Cerebellar nuclear complex (tissue), 1 donor: ENCODE results near the gene RASSF3.

Experiments
- DNase-seq, 2 experiments: peaks; one replicate each; lab custom pipeline; 2025; lab: John Stamatoyannopoulos, UW

Gene RASSF3

DNA sequence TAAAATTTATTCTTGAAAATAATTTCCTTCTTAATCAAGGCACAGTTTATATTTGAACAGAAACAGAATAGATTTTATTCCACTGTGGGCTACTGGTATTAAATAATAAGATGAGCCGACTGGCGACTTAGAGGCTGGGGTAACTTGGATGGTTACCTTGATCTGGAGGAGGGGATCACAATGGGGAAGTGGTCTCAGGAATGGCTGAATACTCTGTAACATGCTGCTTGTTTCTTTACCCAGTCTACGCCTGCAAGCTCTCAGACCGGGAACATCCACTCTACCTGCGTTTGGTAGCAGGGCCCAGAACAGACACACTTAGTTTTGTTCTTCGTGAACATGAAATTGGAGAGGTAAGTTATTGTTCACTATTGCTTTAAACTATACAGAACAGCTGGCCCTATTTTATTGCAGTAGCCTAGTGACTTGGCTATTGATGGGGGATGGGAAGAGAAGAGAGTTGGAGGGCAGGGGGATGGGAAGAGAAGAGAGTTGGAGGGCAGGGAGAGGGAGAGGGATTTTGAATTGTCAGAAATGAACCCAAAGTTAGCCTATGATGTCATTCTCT lies 81.0 kb downstream of the RASSF3 start:
- no peak for DNase-seq

DNA sequence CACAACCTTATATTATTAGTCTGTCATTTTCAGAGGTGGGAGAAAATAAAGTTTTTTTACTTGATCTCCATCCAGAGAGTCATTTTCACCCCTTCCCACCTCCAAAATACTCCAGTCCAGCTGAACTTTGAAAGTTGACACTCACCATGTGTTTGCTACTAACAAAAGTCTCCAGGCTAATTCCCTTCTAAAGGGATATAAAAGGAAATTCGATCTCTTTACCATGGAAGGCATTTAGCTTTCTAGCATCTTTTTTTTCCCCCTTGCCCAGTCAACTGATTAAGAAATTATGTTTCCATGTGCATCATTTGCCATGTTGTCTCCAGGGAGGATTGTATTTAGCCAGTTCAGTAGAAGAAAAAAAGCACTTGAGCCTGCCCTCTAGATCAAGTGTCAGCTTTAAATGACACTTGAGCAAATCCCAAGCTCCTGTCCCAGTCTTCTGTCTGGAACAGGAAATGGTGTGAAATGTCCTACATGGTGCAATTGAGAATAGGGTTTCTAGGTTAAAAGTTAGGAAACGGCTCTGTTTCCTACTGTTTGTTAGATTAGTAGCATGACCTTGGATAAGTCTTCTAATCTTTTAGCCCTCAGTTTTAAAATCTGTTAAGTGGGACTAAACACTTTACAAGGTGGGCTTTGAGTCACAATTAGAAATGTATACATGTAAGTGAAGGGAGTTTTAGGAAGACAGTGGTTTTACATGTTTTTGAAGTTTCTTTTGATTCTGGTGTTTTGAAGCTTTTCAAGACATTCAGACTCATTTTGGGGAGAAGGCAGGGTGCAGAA lies 81.7 kb downstream of the RASSF3 start:
- DNase-seq, result no peak

DNA sequence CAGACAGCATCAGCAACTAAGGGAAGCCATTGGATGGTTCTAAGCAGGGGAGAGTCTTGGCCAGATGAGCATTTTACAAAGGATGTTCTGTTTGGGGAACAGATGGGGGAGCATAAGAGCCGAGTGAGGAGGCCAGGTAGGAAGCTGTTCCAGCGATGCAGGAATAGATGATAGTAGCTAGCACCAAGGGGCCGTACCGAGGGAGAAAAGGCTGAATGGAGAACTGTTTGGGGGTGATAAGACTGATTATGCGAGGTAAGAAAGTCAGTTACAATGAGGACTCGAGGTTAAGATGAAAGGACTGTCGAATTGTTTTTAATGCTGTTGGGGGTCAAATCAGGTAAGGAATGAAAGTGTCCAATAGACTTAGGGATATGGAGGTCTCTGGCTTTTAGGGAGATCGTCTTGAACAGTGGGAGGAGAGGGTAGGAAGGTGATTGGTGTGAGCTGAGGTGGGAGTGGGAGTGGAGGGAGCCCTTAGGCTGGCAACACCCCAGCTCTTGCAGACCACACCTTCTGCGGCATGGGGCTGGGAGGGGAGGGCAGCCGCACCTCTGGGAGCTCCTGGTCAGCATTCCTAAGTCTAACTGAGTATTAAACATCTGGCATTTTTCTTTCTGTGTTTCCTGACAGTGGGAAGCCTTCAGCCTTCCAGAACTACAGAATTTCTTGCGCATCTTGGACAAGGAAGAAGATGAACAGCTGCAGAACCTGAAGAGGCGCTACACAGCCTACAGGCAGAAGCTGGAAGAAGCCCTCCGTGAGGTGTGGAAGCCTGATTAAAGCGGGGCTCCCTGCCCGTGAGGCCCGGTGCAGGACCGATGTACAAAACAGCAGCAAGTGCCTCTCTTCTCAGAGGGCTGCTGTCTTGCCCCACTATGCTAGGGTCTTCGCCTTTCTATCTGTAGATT lies 84.1 kb downstream of the RASSF3 start:
- DNase-seq, result no peak

DNA sequence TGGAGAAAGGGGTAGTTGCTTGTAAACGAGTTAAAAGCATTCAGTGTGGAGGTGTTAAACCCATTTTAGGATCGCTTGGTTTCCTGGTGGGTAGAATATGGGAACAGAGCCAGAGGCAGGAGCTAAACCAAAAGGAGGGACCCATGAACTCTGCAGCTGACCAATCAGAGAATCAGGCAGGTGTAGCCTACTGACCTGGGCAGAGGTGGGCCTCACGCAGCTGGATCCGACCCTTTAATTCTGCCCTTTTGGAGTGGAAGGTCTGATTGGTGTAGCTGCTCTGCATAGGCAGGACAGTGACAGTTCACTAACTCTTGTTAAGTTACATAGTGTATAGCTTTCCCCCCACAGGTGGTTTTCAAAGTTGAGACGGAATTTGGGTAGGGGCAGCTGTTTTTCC lies 85.3 kb downstream of the RASSF3 start:
- no peak for DNase-seq

DNA sequence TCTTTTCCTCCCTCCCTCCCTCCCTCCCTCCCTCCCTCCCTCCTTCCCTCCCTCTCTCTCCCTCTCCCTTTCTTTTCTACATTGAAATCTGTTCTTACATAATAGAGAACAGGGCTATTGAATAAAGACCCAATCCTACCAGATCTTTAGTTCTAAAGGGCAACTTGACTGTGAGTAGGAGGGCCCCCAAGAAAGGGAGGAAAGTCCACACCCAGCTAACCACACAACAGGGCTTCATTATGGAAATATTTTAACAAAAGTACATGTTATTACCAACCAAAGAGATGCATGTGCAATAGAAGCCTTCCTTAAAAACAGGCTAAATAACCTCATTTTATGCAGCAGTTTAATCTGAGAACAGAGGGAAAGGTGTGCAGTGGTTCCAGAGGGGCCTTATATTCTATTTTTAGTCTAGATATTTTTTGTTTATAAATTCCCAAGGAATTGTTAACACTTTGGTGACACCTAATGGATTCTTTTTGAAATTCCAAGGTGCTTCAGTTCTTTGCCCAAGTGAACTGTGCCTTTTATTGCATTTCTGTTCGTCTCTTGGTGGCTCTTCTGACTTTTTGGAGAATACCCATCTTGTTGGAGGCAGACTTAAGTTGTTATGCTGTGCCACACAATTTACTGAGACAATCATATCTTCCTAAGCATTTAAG lies 85.9 kb downstream of the RASSF3 start:
- no peak for DNase-seq

DNA sequence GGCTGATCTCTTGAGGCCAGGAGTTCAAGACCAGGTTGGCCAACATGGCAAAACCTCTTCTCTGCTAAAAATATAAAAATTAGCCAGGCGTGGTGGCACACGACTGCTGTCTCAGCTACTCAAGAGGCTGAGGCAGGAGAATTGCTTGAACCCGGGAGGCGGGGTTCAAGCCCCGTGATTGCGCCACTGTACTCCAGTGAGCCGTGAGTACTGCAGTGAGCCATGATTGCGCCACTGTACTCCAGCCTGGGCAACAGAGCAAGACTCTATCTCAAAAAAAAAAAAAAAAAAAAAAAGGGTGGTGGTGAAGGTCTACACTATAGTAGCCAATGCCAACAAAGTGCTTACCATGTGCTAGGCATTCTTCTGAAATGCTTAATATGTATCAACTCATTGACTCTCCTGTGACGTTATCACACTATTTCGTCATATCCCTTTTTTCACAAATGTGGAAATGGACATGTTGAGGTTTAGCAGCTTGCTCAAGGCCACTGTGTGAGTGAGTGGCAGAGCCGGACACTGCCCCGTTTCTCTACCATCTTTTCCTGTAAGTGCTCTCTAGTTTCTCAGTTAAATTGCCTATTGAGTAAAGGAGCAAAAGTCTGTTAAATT lies 89.3 kb downstream of the RASSF3 start:
- DNase-seq, result no peak

DNA sequence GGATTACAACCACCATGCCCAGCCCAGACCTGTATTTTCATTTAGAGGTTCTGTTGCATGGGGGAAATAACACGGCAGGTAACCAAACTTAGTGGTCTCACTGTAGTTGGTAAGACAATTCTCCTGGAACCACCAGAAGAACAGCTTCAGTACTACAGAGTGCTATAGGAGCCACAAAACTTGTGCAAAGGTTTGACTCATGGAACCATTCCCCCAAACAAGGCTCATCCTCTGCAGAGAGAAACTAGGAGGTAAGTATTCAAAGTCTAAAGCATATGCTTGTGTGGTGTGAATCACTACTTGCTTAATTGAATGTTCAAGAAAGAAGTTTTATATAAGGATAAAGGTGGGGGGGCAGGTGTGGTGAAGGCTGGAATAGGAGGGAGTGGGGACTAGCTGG lies 90.2 kb downstream of the RASSF3 start:
- no peak for DNase-seq

DNA sequence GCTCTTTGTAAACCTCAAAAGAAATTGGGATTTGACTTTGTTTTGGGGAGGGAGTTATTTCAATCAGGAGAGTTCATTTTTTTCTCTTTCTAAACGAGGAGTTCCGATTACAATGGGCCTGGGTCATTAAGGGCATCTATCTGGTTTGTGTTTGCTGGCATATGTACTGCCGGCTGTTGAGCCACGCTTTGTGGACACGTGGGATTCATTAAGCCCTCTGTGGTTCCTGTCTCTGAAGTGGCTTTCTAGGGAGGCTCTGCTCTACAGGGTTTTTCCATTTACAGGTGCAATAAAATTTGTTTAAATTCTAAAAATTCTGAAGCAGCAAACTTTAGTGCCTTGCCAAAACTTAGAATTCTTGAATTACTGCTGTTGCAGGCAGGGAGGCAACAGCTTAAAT lies 91.0 kb downstream of the RASSF3 start:
- DNase-seq, result no peak

DNA sequence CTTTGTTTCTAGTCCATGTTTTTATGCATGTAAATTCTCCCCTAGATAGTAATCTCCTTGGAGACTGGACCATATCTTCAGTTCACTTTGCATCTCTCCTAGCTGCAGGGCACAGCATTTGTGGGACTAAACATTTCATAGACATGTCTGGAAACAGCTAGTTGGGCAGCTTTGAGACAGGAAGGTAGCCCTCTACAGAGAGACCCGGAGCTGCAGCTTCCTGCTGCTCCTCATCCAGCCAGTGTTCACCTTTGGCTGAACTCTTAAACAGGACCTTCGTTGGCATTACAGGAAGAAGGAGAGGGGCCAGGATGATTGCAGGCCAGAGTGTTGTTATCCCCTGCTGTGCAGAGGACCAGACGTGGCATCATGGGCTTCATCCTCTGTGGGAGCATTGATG lies 96.0 kb downstream of the RASSF3 start:
- no peak for DNase-seq

DNA sequence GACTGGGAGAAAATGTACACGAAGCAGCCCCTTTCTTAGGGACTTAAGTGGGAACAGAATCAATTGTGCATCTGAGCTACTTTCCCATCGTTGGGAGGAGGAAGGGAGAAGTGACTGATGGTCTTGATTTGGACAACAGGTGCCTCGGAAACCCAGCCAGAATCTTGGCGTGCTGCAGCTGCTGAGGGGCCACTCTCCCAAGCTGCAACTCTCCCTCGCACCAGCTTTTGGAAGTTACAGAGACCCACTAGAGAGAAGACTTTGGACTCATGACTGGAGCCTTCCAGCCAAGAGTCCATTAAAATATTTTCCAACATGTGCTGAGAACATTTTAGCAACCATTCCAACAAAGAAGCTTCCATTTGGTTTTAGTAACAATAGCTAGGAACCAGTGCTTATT lies 96.6 kb downstream of the RASSF3 start:
- no peak for DNase-seq

DNA sequence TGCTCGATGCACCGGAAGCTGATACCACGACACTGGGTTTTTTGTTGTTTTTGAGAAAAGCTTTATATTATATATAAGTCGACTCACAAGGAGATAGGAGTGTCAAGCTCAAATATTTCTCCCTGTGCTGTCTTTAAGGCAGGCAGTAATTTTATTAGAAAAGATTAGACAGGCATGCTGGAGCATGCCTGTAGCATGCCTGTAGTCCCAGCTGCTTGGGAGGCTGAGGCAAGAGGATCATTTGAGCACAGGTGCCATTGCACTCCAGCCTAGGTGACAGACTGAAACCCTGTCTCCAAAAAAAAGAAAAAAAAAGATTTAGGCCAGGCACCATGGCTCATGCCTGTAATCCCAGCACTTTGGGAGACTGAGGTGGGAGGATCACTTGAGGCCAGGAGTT lies 97.1 kb downstream of the RASSF3 start:
- DNase-seq, result no peak

DNA sequence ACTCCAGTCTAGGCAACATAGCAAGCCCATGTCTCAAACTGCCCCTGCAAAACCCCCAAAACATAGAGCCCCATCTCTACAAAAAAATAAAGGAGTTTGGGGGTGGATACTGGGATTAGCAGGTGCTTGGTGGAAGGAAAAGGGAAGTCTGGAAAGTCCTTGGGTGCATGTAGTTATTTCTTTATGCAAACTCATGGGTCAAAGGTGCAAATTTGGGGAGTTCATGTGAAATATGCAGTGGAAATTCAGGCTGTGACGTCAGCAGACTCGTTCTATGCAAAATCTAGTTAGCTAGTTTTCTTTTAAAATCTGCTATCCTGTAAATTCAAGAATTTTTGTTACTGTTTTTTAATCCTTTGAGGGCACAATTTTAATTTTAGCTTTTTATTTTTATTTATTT lies 97.6 kb downstream of the RASSF3 start:
- DNase-seq, result no peak

DNA sequence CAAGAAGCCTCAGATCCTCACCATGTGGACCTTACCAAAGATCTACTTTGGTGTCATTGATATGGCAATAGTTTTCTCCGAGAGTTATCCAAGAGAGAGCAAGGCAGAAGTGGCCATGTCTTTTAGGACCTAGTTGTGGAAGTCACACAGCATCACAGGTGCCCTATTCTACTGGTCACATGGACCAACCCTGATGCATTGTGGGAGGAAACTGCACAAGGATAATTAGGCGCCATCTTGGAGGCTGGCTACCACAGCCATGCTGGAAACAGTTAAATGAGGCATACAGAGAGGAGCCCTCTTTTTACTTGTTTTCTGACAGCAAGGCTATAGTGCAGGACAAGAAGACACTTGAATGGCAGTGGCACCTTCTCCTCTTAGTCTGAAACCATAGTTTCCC lies 99.1 kb downstream of the RASSF3 start:
- DNase-seq, result no peak

DNA sequence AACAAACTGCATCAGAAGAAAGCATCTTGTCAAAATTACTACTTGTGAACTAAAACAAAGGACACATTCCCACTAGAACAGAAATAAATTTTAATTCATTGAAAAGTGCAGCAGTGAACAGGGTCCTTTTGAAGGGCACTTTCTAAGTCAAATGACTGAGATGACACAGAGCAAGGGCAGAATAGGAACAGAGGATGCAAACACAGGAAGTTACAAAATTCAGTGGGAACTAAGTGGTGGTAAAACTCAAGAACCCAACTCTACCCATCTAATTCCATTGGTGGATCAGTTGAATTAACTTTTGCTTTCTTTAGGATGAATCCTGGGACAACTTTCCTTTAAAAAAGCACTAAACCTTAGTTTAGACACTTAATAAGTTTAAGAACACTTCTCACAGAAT lies 103.1 kb downstream of the RASSF3 start:
- DNase-seq, result no peak

DNA sequence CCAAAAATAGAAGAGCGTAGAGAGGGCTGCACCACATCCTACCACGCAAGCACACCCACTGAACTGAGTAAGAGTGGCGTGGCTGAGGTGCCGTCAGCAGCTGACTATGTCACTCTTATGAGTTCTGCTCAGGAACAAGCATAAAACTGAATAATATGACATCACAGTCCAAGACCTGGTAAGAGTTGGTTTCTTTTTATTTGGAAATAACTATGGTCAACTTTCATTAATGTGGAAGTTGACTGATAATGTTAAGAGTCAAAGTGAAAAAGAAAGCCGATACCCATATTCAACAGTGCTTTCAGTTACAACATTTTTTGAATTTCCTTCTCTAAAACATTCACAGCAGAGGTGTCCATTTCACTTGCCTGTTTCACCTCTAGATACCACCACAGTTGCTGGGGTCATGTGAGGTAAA lies 104.3 kb downstream of the RASSF3 start:
- no peak for DNase-seq

DNA sequence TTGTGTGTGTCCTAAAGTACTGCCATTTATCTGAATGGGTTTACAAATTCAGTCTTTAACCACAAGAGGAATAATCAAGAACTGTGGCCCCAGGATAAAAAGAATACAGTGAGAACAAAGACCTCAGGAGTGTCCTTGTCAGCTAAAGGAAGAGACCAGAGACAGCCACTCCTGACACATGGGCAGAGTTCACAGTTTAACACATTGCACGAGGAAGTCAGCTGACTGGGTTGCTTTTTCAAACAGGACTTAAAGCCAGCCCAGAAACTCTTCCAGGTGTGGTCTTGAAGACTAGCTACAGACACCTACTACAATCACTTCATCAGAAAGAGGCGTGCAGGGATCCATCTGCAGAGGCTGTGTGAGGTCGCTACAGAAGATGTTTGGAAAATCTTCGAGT lies 106.1 kb downstream of the RASSF3 start:
- no peak for DNase-seq

DNA sequence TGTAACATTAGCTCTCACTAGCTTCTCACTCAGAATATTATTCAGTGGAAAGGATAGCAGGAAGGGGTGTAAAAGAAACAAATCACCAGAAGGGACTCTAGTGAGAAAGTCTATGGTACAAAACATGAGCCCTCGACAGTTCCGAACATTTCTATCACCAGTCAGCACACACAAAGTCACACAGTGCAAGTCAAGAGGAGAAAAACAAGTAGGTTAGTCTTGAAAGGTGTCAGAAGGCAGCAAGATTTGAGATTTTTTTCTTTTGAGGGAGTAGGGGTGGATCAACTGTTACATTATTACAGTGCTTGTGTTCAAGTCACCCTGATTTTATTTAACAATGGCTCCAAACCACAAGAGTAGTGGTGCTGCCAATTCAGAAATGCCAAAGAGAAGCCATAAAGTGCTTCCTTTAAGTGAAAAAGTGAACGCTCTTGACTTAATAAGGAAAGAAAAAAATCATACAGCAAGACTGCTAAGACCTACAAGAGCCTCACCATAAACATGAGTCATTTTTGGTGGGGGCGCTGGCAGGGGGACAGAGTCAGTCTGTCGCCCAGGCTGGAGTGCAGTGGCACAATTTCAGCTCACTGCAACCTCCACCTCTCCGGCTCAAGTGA lies 106.7 kb downstream of the RASSF3 start:
- no peak for DNase-seq

DNA sequence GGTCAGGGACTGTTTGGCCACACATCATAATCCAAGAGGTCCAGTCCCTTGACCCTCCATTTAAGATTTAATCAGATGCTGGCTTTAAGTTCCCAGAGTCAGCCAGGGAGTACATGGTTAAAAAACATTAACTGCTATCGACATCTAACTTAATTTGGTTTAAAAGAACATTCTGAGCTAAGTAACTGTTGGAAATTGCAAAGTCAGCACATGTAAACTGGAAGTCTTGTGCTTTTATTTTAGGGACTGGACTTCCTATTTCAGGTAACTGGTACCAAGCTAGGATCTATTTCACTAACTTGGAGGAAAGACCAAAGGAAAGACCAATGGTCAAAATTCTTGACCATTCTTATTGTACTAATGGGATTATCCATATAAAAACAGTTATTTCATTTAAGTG lies 108.4 kb downstream of the RASSF3 start:
- DNase-seq, result no peak

DNA sequence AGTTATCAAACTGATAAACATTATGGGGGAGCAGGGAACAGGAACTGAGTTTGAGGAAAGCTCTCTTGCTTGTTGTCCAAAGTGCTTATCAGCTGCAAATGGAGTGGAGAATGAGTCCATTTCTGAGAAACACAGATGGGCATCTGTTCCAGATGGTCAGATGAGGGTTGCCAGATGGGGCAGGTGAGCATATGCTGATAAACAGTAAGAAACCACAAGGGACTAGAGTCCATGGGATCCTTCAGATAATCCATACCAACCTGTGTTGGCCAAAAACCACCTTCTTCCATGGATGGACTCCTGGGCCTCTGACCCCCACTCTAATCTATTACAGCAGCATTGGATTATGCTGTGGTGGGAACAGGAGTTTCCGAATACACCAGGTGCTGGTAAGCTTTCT lies 110.6 kb downstream of the RASSF3 start:
- no peak for DNase-seq

DNA sequence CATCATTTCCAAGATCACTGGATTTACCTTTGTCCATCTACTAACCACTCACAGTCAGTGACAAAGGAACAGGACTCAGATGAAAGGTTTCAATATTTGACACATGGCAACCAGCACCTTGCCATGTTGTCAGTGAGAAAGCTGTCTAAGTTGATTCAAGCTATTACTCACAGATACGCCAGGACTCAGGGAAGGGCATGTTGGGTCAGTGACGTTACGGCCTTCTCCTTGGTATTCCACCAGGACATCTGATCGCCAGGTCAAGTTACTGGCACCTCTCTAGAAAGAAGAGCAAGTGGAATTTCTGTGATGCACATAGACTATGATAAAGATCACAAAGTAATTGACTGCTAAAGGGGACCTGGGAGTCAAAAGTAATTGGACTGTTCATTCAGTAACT lies 112.5 kb downstream of the RASSF3 start:
- DNase-seq, result no peak

DNA sequence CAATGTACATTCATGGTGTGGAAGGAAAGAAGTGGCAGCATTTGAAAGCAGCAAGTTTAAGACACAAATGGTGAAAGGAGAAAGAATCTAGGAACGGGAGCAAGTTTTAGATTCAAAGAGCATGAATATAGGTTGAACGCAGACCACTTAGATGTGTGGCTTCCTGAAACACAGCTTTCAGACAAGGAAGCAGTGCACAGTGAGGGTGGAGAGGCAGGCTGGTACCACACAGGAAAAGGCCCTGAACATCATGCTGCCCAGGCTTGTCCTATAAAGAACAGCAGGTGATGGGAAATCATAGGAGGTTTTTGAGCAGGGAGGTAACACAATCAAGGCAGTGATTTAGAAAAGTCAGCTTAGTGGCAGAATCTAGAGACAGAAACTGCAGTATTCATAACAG lies 113.3 kb downstream of the RASSF3 start:
- no peak for DNase-seq
